K562 (cell line): ENCODE data around the gene RBFOX2. TPM values are rescaled to one million over a fixed set of nuclear protein-coding genes. Genes with fewer than 3 reads are reported as not detected.

Source experiments
- ATAC-seq: fragments of 200-7000 bp; cut with Tn5 transposase; 3 replicates; pipeline ENCODE4 v1.9.1; 2020; ENCODE audit warnings: moderate library complexity
- BruUV-seq: library from RNA; stranded (reverse); fragments of 400-500 nt; replicated peaks from 2 replicates; lab custom pipeline; 2021; lab: Mats Ljungman, UMichigan
- CTCF ChIA-PET: fragments of 300-600 bp; formaldehyde crosslinking; extraction: SDS; loops from one replicate; lab custom pipeline; 2021; ENCODE audit warnings: low intra/inter-chr PET ratio; lab: Yijun Ruan, JAX
- POLR2A ChIA-PET: fragments of 300-600, 350-650 bp; sonication (Branson Sonifier 250); formaldehyde crosslinking; extraction: SDS; loops from one replicate; lab custom pipeline; 2021; ENCODE audit warnings: antibody characterized with exemption, inconsistent platforms; lab: Yijun Ruan, JAX
- DNase-seq, 4 experiments: peaks; one replicate each; pipeline versions ENCODE4 v3.0.0 to v3.0.0-alpha.2; 2011 to 2018; ENCODE audit warnings: low spot score in 3 of 4, mixed read lengths in 3 of 4; ENCODE audit errors: extremely low read depth in 1 of 4
- FAIRE-seq: peaks from 2 replicates; lab custom pipeline; 2011; peaks lifted over from hg19 to GRCh38; lab: Jason Lieb, UNC
- H2AFZ ChIP-seq: 2 replicates; pipeline ENCODE4 v1.6.0; 2011; ENCODE audit warnings: low read depth, low read length, control low read depth, inconsistent platforms
- H3K27ac ChIP-seq: fragments of 200-600 bp; 3 replicates; pipeline ENCODE4 v1.8.0; 2011; ENCODE audit warnings: low read depth, mild to moderate bottlenecking, control low read depth, inconsistent platforms, low read length, moderate library complexity, mixed read lengths; ENCODE audit errors: extremely low read depth
- H3K27me3 ChIP-seq, 2 experiments: fragments of 300-600 bp in 1 of 2; 2 replicates in 1 of 2; 3 replicates in 1 of 2; pipeline versions ENCODE4 v1.6.0 to v1.8.0; 2011; ENCODE audit warnings: inconsistent platforms in 2 of 2, low read length in 2 of 2, mild to moderate bottlenecking in 1 of 2, mixed read lengths in 1 of 2, moderate library complexity in 1 of 2; ENCODE audit not compliant: control insufficient read depth in 2 of 2, insufficient read depth in 2 of 2
- H3K36me3 ChIP-seq: fragments of 300-600 bp; 3 replicates; pipeline ENCODE4 v1.8.0; 2011; ENCODE audit warnings: mild to moderate bottlenecking, low read length, inconsistent platforms; ENCODE audit not compliant: control insufficient read depth, insufficient read depth
- H3K4me1 ChIP-seq, 2 experiments: fragments of 200-600 bp in 1 of 2; replicated peaks in 1 of 2; 2 replicates in 1 of 2; 3 replicates in 1 of 2; pipeline versions ENCODE4 v1.5.1 to v1.8.0; 2011; ENCODE audit warnings: inconsistent platforms in 2 of 2, low read length in 2 of 2, mild to moderate bottlenecking in 1 of 2, mixed read lengths in 1 of 2, moderate library complexity in 1 of 2; ENCODE audit not compliant: control insufficient read depth in 2 of 2, insufficient read depth in 2 of 2
- H3K4me2 ChIP-seq: 2 replicates; pipeline ENCODE4 v1.6.1; 2011; ENCODE audit warnings: low read length, control low read depth, inconsistent platforms, mixed read lengths; ENCODE audit not compliant: insufficient read depth
- H3K4me3 ChIP-seq: fragments of 200-600 bp; sonication (generic), shearing (Covaris generic); 2 replicates; pipeline ENCODE4 v1.5.1; 2016; ENCODE audit warnings: control low read depth, inconsistent platforms
- H3K79me2 ChIP-seq: fragments of 200-600 bp; 3 replicates; pipeline ENCODE4 v1.8.0; 2011; ENCODE audit warnings: low read length, inconsistent platforms; ENCODE audit not compliant: control insufficient read depth, insufficient read depth
- H3K9ac ChIP-seq, 2 experiments: 2 replicates each; pipeline versions ENCODE4 v1.6.0 to v1.6.1; 2011; ENCODE audit warnings: low read depth in 2 of 2, low read length in 2 of 2, control low read depth in 1 of 2, inconsistent platforms in 1 of 2, mild to moderate bottlenecking in 1 of 2, mixed read lengths in 1 of 2; ENCODE audit not compliant: insufficient read depth in 1 of 2
- H3K9me1 ChIP-seq: one replicate; pipeline ENCODE4 v1.6.0; 2011; ENCODE audit warnings: inconsistent platforms, mild to moderate bottlenecking, low read length, moderate library complexity; ENCODE audit not compliant: control insufficient read depth, insufficient read depth
- H3K9me3 ChIP-seq: replicated peaks from 2 replicates; pipeline ENCODE4 v1.5.1; 2011; ENCODE audit warnings: low read depth, low read length, inconsistent platforms; ENCODE audit not compliant: control insufficient read depth, insufficient read depth
- H4K20me1 ChIP-seq: replicated peaks from 2 replicates; pipeline ENCODE4 v1.6.1; 2011; ENCODE audit warnings: low read length, inconsistent platforms, mixed read lengths; ENCODE audit not compliant: control insufficient read depth, insufficient read depth
- WGBS: fragments of 100-300 bp; shearing (Covaris generic); methylation state at CpG from one replicate; pipeline ENCODE4 v1.1.6; 2016; ENCODE audit warnings: low coverage, mixed read lengths; ENCODE audit not compliant: insufficient coverage; ENCODE audit errors: missing lambda C conversion rate; 5-methylcytosine and 5-hydroxymethylcytosine counted together
- in situ Hi-C: fragments of 300-500 bp; cut with MboI; formaldehyde crosslinking; loops from 4 replicates; pipeline ENCODE4 v1.15.0; 2018; ENCODE audit warnings: inconsistent platforms, mixed read lengths
- intact Hi-C: fragments of 100-400 bp; cut with micrococcal nuclease; formaldehyde crosslinking; loops from 2 replicates; pipeline ENCODE4 v1.14.2; 2022
- polyA plus RNA-seq, 8 experiments: library from polyadenylated mRNA; depleted of rRNA in 4 of 8; stranded (reverse) in 5 of 8; unstranded in 3 of 8; fragments of >200 nt; fragmentation: Nextera tagmentation in 2 of 8; fragmentation: Illumina TruSeq in 1 of 8; extraction: Ambion mirVana in 2 of 8; extraction: Trizol in 1 of 8; gene quantifications; 2 replicates each; pipeline versions ENCODE4 v1.2.1 to v1.2.3, GENCODE V29; 2011 to 2014; ENCODE audit warnings: inconsistent platforms in 1 of 8, missing spikeins in 1 of 8
- total RNA-seq, 7 experiments: library from RNA; depleted of rRNA in 6 of 7; stranded (reverse); fragments of >200 nt in 6 of 7; fragmentation: Illumina TruSeq in 2 of 7; extraction: Trizol in 2 of 7; gene quantifications; 2 replicates each; pipeline versions ENCODE4 v1.2.1 to v1.2.3, GENCODE V29; 2011 to 2021; ENCODE audit warnings: low replicate concordance in 1 of 7
- TF ChIP-seq, protein P1 (sequence below), 2 experiments: IDR thresholded peaks in 1 of 2; conservative IDR thresholded peaks in 1 of 2; 2 replicates each; pipeline ENCODE4 v1.6.1; 2016; ENCODE audit warnings: low read depth in 2 of 2, mild to moderate bottlenecking in 1 of 2, missing compliant biosample characterization in 1 of 2, missing genetic modification characterization in 1 of 2, moderate library complexity in 1 of 2
- TF ChIP-seq, protein P2 (sequence below): fragments of 450-650 bp; IDR thresholded peaks from 2 replicates; pipeline ENCODE4 v1.6.1; 2017; ENCODE audit warnings: antibody characterized with exemption, mild to moderate bottlenecking

RBFOX2 gene
- total and polyA plus RNA-seq, 9 of the 15 experiments (the other 6 are each of a cell fraction or from before 2014, with no cell fraction given), result 5.8 to 24.8 (median 14.2) TPM

DNA sequence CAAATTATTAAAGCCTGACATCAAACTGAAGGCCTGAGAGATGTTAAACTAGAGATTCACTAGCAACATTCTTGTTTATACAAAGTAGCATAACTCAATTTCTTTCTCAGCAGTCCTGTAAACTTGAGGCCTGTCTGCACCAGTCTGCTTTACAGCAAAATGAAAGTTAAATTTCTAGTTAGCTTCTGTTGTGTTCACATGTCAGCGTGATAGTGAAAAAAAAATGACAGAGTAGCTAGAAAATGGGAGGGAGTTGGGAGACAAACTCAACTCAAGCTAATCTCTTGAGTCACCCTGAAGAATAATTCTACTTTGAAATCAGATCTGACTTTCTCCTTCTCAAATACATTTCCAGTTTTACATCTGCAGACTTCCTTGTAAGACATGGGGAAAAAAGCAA, 6.5 kb downstream of the RBFOX2 start:
- Histone ChIP-seq H3K9me1 (no peaks in the 10 kb centered on the region), H3K4me2 (no peak overlapping the region), H3K4me3 (no peak overlapping the region), H3K36me3 (no peaks in the 10 kb centered on the region; the same call in 2 of the 3 replicates), H3K9me3 (no peaks in the 10 kb centered on the region), H3K9ac (no peak overlapping the region), H3K27ac (no peak overlapping the region), H2AFZ (no peak overlapping the region), H4K20me1 (no peaks in the 10 kb centered on the region), H3K4me1 (peaks cover 0 to 16% of the 10 kb centered on the region in 2 experiments; a peak in 2 of 5 replicates), H3K27me3 (no peaks in the 10 kb centered on the region), H3K79me2 (peaks cover 50% of the 10 kb centered on the region)
- CTCF ChIA-PET, result no interaction called here
- no peak for FAIRE-seq
- TF ChIP-seq, protein P1, sequence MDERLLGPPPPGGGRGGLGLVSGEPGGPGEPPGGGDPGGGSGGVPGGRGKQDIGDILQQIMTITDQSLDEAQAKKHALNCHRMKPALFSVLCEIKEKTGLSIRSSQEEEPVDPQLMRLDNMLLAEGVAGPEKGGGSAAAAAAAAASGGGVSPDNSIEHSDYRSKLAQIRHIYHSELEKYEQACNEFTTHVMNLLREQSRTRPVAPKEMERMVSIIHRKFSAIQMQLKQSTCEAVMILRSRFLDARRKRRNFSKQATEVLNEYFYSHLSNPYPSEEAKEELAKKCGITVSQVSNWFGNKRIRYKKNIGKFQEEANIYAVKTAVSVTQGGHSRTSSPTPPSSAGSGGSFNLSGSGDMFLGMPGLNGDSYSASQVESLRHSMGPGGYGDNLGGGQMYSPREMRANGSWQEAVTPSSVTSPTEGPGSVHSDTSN (CRISPR knock-in tag; IDR thresholded peaks at IDR 0.05; ENCODE audit: low read depth), result no peak
- TF ChIP-seq, protein P1 (tag; conservative IDR thresholded peaks at IDR 0.05; ENCODE audit: low read depth), result 0 out of 2 replicates have a peak, but pooled peaks have one; percentile 8
- TF ChIP-seq, protein P2, sequence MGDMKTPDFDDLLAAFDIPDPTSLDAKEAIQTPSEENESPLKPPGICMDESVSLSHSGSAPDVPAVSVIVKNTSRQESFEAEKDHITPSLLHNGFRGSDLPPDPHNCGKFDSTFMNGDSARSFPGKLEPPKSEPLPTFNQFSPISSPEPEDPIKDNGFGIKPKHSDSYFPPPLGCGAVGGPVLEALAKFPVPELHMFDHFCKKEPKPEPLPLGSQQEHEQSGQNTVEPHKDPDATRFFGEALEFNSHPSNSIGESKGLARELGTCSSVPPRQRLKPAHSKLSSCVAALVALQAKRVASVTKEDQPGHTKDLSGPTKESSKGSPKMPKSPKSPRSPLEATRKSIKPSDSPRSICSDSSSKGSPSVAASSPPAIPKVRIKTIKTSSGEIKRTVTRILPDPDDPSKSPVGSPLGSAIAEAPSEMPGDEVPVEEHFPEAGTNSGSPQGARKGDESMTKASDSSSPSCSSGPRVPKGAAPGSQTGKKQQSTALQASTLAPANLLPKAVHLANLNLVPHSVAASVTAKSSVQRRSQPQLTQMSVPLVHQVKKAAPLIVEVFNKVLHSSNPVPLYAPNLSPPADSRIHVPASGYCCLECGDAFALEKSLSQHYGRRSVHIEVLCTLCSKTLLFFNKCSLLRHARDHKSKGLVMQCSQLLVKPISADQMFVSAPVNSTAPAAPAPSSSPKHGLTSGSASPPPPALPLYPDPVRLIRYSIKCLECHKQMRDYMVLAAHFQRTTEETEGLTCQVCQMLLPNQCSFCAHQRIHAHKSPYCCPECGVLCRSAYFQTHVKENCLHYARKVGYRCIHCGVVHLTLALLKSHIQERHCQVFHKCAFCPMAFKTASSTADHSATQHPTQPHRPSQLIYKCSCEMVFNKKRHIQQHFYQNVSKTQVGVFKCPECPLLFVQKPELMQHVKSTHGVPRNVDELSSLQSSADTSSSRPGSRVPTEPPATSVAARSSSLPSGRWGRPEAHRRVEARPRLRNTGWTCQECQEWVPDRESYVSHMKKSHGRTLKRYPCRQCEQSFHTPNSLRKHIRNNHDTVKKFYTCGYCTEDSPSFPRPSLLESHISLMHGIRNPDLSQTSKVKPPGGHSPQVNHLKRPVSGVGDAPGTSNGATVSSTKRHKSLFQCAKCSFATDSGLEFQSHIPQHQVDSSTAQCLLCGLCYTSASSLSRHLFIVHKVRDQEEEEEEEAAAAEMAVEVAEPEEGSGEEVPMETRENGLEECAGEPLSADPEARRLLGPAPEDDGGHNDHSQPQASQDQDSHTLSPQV, result no peak
- in situ Hi-C loops (no loop called here), intact Hi-C loops (loop anchor here (10.0 kb wide), 1 partner anchor 87 kb away; no protein-coding TSS in a partner anchor)
- no TSS peak for BruUV-seq
- POLR2A ChIA-PET, result interaction anchor here (0.9 to 1.4 kb wide), 2 partner anchors 14 to 97 kb away, joined by 3 to 4 read pairs; no protein-coding TSS in a partner anchor
- no peak for ATAC-seq
- 10% methylated on average over 1 of the region's 1 CpG for WGBS
- DNase-seq, result no peak
